Measurements from ENCODE around the gene GRIK4.

GRIK4 gene

GRCh38 chr11:120587299-120587698, 75.8 kb downstream of the GRIK4 start:
- TF ChIP-seq, protein P1, sequence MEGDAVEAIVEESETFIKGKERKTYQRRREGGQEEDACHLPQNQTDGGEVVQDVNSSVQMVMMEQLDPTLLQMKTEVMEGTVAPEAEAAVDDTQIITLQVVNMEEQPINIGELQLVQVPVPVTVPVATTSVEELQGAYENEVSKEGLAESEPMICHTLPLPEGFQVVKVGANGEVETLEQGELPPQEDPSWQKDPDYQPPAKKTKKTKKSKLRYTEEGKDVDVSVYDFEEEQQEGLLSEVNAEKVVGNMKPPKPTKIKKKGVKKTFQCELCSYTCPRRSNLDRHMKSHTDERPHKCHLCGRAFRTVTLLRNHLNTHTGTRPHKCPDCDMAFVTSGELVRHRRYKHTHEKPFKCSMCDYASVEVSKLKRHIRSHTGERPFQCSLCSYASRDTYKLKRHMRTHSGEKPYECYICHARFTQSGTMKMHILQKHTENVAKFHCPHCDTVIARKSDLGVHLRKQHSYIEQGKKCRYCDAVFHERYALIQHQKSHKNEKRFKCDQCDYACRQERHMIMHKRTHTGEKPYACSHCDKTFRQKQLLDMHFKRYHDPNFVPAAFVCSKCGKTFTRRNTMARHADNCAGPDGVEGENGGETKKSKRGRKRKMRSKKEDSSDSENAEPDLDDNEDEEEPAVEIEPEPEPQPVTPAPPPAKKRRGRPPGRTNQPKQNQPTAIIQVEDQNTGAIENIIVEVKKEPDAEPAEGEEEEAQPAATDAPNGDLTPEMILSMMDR (IDR thresholded peaks at IDR 0.05; ENCODE audit: low read depth, low read length) = no peak

GRCh38 chr11:120589376-120589775, 77.8 kb downstream of the GRIK4 start:
- H3K4me3 ChIP-seq (ENCODE audit: low read depth, low read length) = no peak overlapping the region
- in situ Hi-C loops (cut with HindIII; ENCODE audit: low sequenced_read_pairs) = no loop called here
- TF ChIP-seq, protein P1 (IDR thresholded peaks at IDR 0.05; ENCODE audit: low read depth, low read length) = no peak
- no peak for DNase-seq (ENCODE audit: low read depth, low spot score)

More at GRCh38 chr11:120587299-120587698, 75.8 kb downstream of the GRIK4 start:
- DNase-seq (ENCODE audit: low read depth, low spot score) = no peak
- H3K4me3 ChIP-seq (ENCODE audit: low read depth, low read length) = no peak overlapping the region
- in situ Hi-C loops (cut with HindIII; ENCODE audit: low sequenced_read_pairs) = no loop called here

- H3K4me3 ChIP-seq (ENCODE audit: low read depth, low read length) = no peak overlapping the region
- TF ChIP-seq, protein P1 (IDR thresholded peaks at IDR 0.05; ENCODE audit: low read depth, low read length) = no peak
- no peak for DNase-seq (ENCODE audit: low read depth, low spot score)
- in situ Hi-C loops (cut with HindIII; ENCODE audit: low sequenced_read_pairs) = no loop called here
These were observed 78.9 kb downstream of the GRIK4 start for GRCh38 chr11:120590472-120590871.

GRCh38 chr11:120594746-120595145, 83.2 kb downstream of the GRIK4 start:
- TF ChIP-seq, protein P1 (IDR thresholded peaks at IDR 0.05; ENCODE audit: low read depth, low read length) = no peak
- H3K4me3 ChIP-seq (ENCODE audit: low read depth, low read length) = no peak overlapping the region
- no peak for DNase-seq (ENCODE audit: low read depth, low spot score)
- in situ Hi-C loops (cut with HindIII; ENCODE audit: low sequenced_read_pairs) = no loop called here

GRCh38 chr11:120595557-120595956, 84.0 kb downstream of the GRIK4 start:
- TF ChIP-seq, protein P1 (IDR thresholded peaks at IDR 0.05; ENCODE audit: low read depth, low read length) = no peak

GRCh38 chr11:120597250-120598215, 86.0 kb downstream of the GRIK4 start:
- in situ Hi-C loops (cut with HindIII; ENCODE audit: low sequenced_read_pairs) = no loop called here
- TF ChIP-seq, protein P1 (IDR thresholded peaks at IDR 0.05; ENCODE audit: low read depth, low read length) = no peak
- DNase-seq (ENCODE audit: low read depth, low spot score) = no peak
- no peak overlapping the region for H3K4me3 ChIP-seq (ENCODE audit: low read depth, low read length)

More at GRCh38 chr11:120595557-120595956, 84.0 kb downstream of the GRIK4 start:
- in situ Hi-C loops (cut with HindIII; ENCODE audit: low sequenced_read_pairs) = no loop called here
- H3K4me3 ChIP-seq (ENCODE audit: low read depth, low read length) = no peak overlapping the region
- no peak for DNase-seq (ENCODE audit: low read depth, low spot score)

All from astrocyte of the spinal cord (primary cell).